WERI-Rb-1 (cell line): Measurements from ENCODE around the gene GCN1.
A peak's percentile ranks its signal among the peaks of the same experiment; 100 is the strongest.

Experiments
- DNase-seq: peaks from one replicate; pipeline ENCODE4 v3.0.0-alpha.2; 2020
- H3K27ac ChIP-seq: fragments of 250-450 bp; sonication (Bioruptor Pico); 2 replicates; pipeline ENCODE4 v1.5.1; 2020; ENCODE audit warnings: mild to moderate bottlenecking, moderate library complexity
- H3K27me3 ChIP-seq: fragments of 250-450 bp; sonication (Bioruptor Pico); 2 replicates; pipeline ENCODE4 v1.5.1; 2021; ENCODE audit warnings: mild to moderate bottlenecking, low read depth, moderate library complexity; ENCODE audit not compliant: insufficient read depth, severe bottlenecking
- H3K36me3 ChIP-seq: fragments of 250-450 bp; sonication (Bioruptor Pico); 2 replicates; pipeline ENCODE4 v1.5.1; 2020; ENCODE audit warnings: mild to moderate bottlenecking, moderate library complexity
- H3K4me3 ChIP-seq: 2 replicates; pipeline ENCODE4 v1.5.1; 2011; ENCODE audit warnings: low read depth, mild to moderate bottlenecking, control low read depth, low read length
- H3K9me3 ChIP-seq: fragments of 250-450 bp; sonication (Bioruptor Pico); 2 replicates; pipeline ENCODE4 v1.5.1; 2021; ENCODE audit warnings: mild to moderate bottlenecking, moderate library complexity; ENCODE audit not compliant: severe bottlenecking
- CTCF ChIP-seq: IDR thresholded peaks from 2 replicates; pipeline ENCODE4 v1.5.1; 2011; ENCODE audit warnings: low read depth, mild to moderate bottlenecking, control low read depth, inconsistent platforms, low read length

GCN1 gene

GRCh38 chr12:120235369-120236323, 41.1 kb upstream of the GCN1 start:
- DNase-seq: no peak

GRCh38 chr12:120234643-120235368, 40.3 kb upstream of the GCN1 start:
- no peaks in the 10 kb centered on the region for H3K27me3 ChIP-seq
- peak; percentile 85 for DNase-seq
- peak overlapping the region; percentile 62 for H3K27ac ChIP-seq
- no peak overlapping the region for H3K4me3 ChIP-seq
- H3K36me3 ChIP-seq: no peaks in the 10 kb centered on the region
- TF ChIP-seq CTCF: peak; percentile 74
- H3K9me3 ChIP-seq: no peaks in the 10 kb centered on the region

More at GRCh38 chr12:120235369-120236323, 41.1 kb upstream of the GCN1 start:
- no peaks in the 10 kb centered on the region for H3K27me3 ChIP-seq
- no peaks in the 10 kb centered on the region for H3K9me3 ChIP-seq
- peak overlapping the region; percentile 62; the same call in 1 of the 2 replicates for H3K27ac ChIP-seq
- H3K4me3 ChIP-seq: no peak overlapping the region
- H3K36me3 ChIP-seq: no peaks in the 10 kb centered on the region
- TF ChIP-seq CTCF: peak; percentile 58

GRCh38 chr12:120231316-120232011, 36.9 kb upstream of the GCN1 start:
- Histone ChIP-seq H3K27ac (peak overlapping the region; percentile 62), H3K9me3 (no peaks in the 10 kb centered on the region), H3K4me3 (no peak overlapping the region), H3K36me3 (no peaks in the 10 kb centered on the region), H3K27me3 (no peaks in the 10 kb centered on the region)
- no peak for TF ChIP-seq CTCF
- DNase-seq: peak; percentile 33

GRCh38 chr12:120230974-120231315, 36.4 kb upstream of the GCN1 start:
- Histone ChIP-seq H3K4me3 (peak overlapping the region; percentile 13; the same call in 1 of the 2 replicates), H3K27ac (peak overlapping the region; percentile 62)

More at GRCh38 chr12:120230974-120231315, 36.4 kb upstream of the GCN1 start:
- Histone ChIP-seq H3K9me3 (no peaks in the 10 kb centered on the region), H3K36me3 (no peaks in the 10 kb centered on the region), H3K27me3 (no peaks in the 10 kb centered on the region)
- DNase-seq: peak; percentile 33
- no peak for TF ChIP-seq CTCF
